Measurements from ENCODE around the gene RNF6. TPM values are rescaled to one million over a fixed set of nuclear protein-coding genes. Genes with fewer than 3 reads are reported as not detected.

RNF6 gene
- total RNA-seq, 2 experiments from 2014 or later, result 36.2 TPM

GRCh38 chr13:26163812-26164211, 58.3 kb downstream of the RNF6 start:
- ChIA-PET POLR2A (no interaction called here), CTCF (interaction anchor here (0.7 kb wide), 1 partner anchor 21 kb away, joined by 3 read pairs; no protein-coding TSS in a partner anchor)
- H3K4me3 Mint-ChIP-seq, result no peak overlapping the region
- H3K4me1 Mint-ChIP-seq (ENCODE audit: low read depth), result no peaks in the 10 kb centered on the region
- H3K27ac Mint-ChIP-seq, result no peak overlapping the region
- H3K27me3 Mint-ChIP-seq, result peaks cover 2% of the 10 kb centered on the region
- no peaks in the 10 kb centered on the region for H3K9me3 Mint-ChIP-seq
- no peak for ATAC-seq
- H3K36me3 Mint-ChIP-seq (ENCODE audit: low read depth), result no peaks in the 10 kb centered on the region
- intact Hi-C loops (cut with micrococcal nuclease), result no loop called here
- DNase-seq, result no peak
- TF ChIP-seq CTCF (IDR thresholded peaks at IDR 0.05), result no peak

Other genes with a start within 250 kb of the RNF6 start
- gene SHISA2, start 170.3 kb downstream of the RNF6 start, total RNA-seq, result under 1 TPM in 1 of 2 experiments, not detected in 1; 0.13 TPM
- gene CDK8, start 31.8 kb upstream of the RNF6 start, total RNA-seq, result 10 to 100 TPM; 19.7 to 20.0 TPM

Measured in activated CD8-positive, alpha-beta T cell treated with anti-CD3 and anti-CD28 coated beads for 36 hours (primary cell).